Heart left ventricle (tissue), 16 donors: ENCODE data around the gene GRM7. TPM values are rescaled to one million over a fixed set of nuclear protein-coding genes. Genes with fewer than 3 reads are reported as not detected.

Experiments used
- ATAC-seq, 4 donors: fragments of 200-7000 bp; cut with Tn5 transposase; one replicate each; pipeline ENCODE4 v1.9.1; 2020 to 2022; ENCODE audit warnings: moderate library complexity in 4 of 4, mild to moderate bottlenecking in 3 of 4, moderate number of reproducible peaks in 1 of 4
- DNase-seq, 5 donors: peaks; one replicate each; pipeline ENCODE4 v3.0.0-alpha.2; 2020
- H3K27ac ChIP-seq, 12 donors: fragments of 200-600 bp; sonication (generic) in 4 of 12; one replicate each; pipeline versions ENCODE4 v1.5.0 to v1.8.0; 2016 to 2022; ENCODE audit warnings: mild to moderate bottlenecking in 2 of 12
- H3K27me3 ChIP-seq, 9 donors: fragments of 200-600 bp; sonication (generic) in 2 of 9; one replicate each; pipeline versions ENCODE4 v1.5.1 to v1.8.0; 2016 to 2022; ENCODE audit warnings: mild to moderate bottlenecking in 3 of 9
- H3K36me3 ChIP-seq, 9 donors: fragments of 200-600 bp; sonication (generic) in 2 of 9; one replicate each; pipeline versions ENCODE4 v1.5.0 to v1.8.0; 2018 to 2022; ENCODE audit warnings: mild to moderate bottlenecking in 2 of 9
- H3K4me1 ChIP-seq, 12 donors: fragments of 200-600 bp; sonication (generic) in 4 of 12; one replicate each; pipeline versions ENCODE4 v1.5.0 to v1.8.0; 2016 to 2022; ENCODE audit warnings: mild to moderate bottlenecking in 3 of 12
- H3K4me3 ChIP-seq, 12 donors: fragments of 200-600 bp; sonication (generic) in 4 of 12; one replicate each; pipeline versions ENCODE4 v1.5.0 to v1.8.0; 2017 to 2022; ENCODE audit warnings: mild to moderate bottlenecking in 9 of 12, moderate library complexity in 4 of 12
- H3K9me3 ChIP-seq, 12 donors: fragments of 200-600 bp; sonication (generic) in 4 of 12; one replicate each; pipeline versions ENCODE4 v1.5.0 to v1.8.0; 2016 to 2022; ENCODE audit warnings: mild to moderate bottlenecking in 1 of 12
- CTCF ChIP-seq, 12 donors: fragments of 200-600 bp; sonication (generic) in 4 of 12; IDR thresholded peaks; one replicate each; pipeline versions ENCODE4 v1.5.0 to v1.8.0; 2018 to 2022; ENCODE audit warnings: antibody characterized with exemption in 12 of 12, mild to moderate bottlenecking in 5 of 12
- POLR2A ChIP-seq, 2 donors: fragments of 450-650 bp; IDR thresholded peaks; one replicate each; pipeline ENCODE4 v1.6.1; 2017; ENCODE audit warnings: antibody characterized with exemption in 2 of 2, mild to moderate bottlenecking in 2 of 2, moderate library complexity in 2 of 2
- WGBS, 4 donors: extraction: QIAGEN DNeasy Blood & Tissue Kit in 2 of 4; methylation state at CpG; one replicate each; pipeline versions ENCODE4 v1.1.5 to v1.1.7; 2013 to 2018; 5-methylcytosine and 5-hydroxymethylcytosine counted together
- intact Hi-C, 10 donors: fragments of 100-400 bp; cut with DNase I; formaldehyde crosslinking; loops; one replicate each; pipeline versions ENCODE4 v1.11.1 to v1.14.2; 2022
- polyA plus RNA-seq, 2 donors: library from polyadenylated mRNA; stranded (reverse); fragments of 200-250 nt; gene quantifications; one replicate each; pipeline ENCODE4 v1.2.3, GENCODE V29; 2013
- total RNA-seq, 9 donors: library from RNA; depleted of rRNA in 2 of 9; stranded (reverse); fragments of >200 nt in 2 of 9; fragmentation: NEBNext Ultra II Directional in 3 of 9; extraction: Animal tissue kit (Norgen Biotek cat#: 25700) in 3 of 9; gene quantifications; one replicate each; pipeline versions ENCODE4 v1.1.0 to v1.2.4, GENCODE V29; 2016 to 2023
- donor health status: ischemic (EF 13 %, LVEDD 7.1; RV severe dilation, severe dysfunction).
- donor health status: healthy with polysubstance abuse.
- donor health status: DM: no; HTN: yes; CAD: no.
- donor health status: DM: no; HTN: no; CAD: no.
- donor health status: ischemic (EF 25% LVEDD 6.9; RV normal size, moderate dysfunction).
- donor health status: ischemic (EF 25% LVEDD 5.7; RV mildly dilated, moderate dysfunction).
- donor health status: healthy.
- donor health status: DM: yes; HTN: yes; CAD: no.
- donor health status: ischemic (EF 35%, LVEDD 5.7; RV mildly dilated, moderate dysfunction).
- donor health status: nonischemic (EF 11% LVEDD 7.7; RV severe dilation, severe dysfunction).
- donor health status: DM: yes; HTN: yes; CAD: no.
- donor health status: PGD.
- donor health status: ischemic (EF 29% LVEDD 5.4; RV normal size, mild dysfunction).
- donor health status: nonischemic (EF 23%, LVEDD 6.1; RV moderate dilation, normal function).

The GRM7 gene
- total and polyA plus RNA-seq, 11 donors: not detected

GRCh38 chr3:7171493-7171892 lies 310.6 kb downstream of the GRM7 start:
- no peaks in the 10 kb centered on the region for H3K36me3 ChIP-seq
- H3K9me3 ChIP-seq: peaks cover 0 to 4% (median 0%) of the 10 kb centered on the region in 12 donors
- WGBS, 4 donors: 77 to 81% (median 80%) methylated on average over 4 of the region's 4 CpGs
- intact Hi-C loops: no loop called here
- ATAC-seq (no peak), DNase-seq (no peak)
- peaks cover 0 to 4% (median 0%) of the 10 kb centered on the region in 12 donors for H3K4me1 ChIP-seq
- TF ChIP-seq CTCF (IDR thresholded peaks at IDR 0.05) (no peak), POLR2A (IDR thresholded peaks at IDR 0.05) (no peak)
- H3K4me3 ChIP-seq: no peak overlapping the region
- H3K27ac ChIP-seq: no peak overlapping the region
- H3K27me3 ChIP-seq: no peaks in the 10 kb centered on the region

- TF ChIP-seq CTCF (IDR thresholded peaks at IDR 0.05) (no peak), POLR2A (IDR thresholded peaks at IDR 0.05) (no peak)
- no peak for DNase-seq
- intact Hi-C loops: no loop called here
- H3K27me3 ChIP-seq: no peaks in the 10 kb centered on the region
- H3K9me3 ChIP-seq: peaks cover 0 to 2% (median 0%) of the 10 kb centered on the region in 12 donors
- no peaks in the 10 kb centered on the region for H3K36me3 ChIP-seq
- H3K27ac ChIP-seq: no peak overlapping the region
- no peak overlapping the region for H3K4me3 ChIP-seq
- H3K4me1 ChIP-seq: no peaks in the 10 kb centered on the region
- ATAC-seq: no peak
- 68 to 94% (median 76%) methylated on average over 4 of the region's 4 CpGs for WGBS, 4 donors
Observed at GRCh38 chr3:7172996-7173395, 312.1 kb downstream of the GRM7 start.

GRCh38 chr3:7188551-7188950 lies 327.6 kb downstream of the GRM7 start:
- intact Hi-C loops: no loop called here
- H3K36me3 ChIP-seq: no peaks in the 10 kb centered on the region
- no peaks in the 10 kb centered on the region for H3K4me1 ChIP-seq
- no peak for DNase-seq
- H3K4me3 ChIP-seq: no peak overlapping the region
- TF ChIP-seq POLR2A (IDR thresholded peaks at IDR 0.05) (no peak), CTCF (IDR thresholded peaks at IDR 0.05) (no peak)
- no peaks in the 10 kb centered on the region for H3K27me3 ChIP-seq
- WGBS, 4 donors: 78 to 90% (median 86%) methylated on average over 1 of the region's 1 CpG
- no peak overlapping the region for H3K27ac ChIP-seq
- no peak for ATAC-seq
- no peaks in the 10 kb centered on the region for H3K9me3 ChIP-seq

- DNase-seq (no peak), ATAC-seq (no peak)
- H3K27ac ChIP-seq: no peak overlapping the region
- intact Hi-C loops: no loop called here
- TF ChIP-seq CTCF (IDR thresholded peaks at IDR 0.05) (no peak), POLR2A (IDR thresholded peaks at IDR 0.05) (no peak)
- no peaks in the 10 kb centered on the region for H3K9me3 ChIP-seq
- H3K27me3 ChIP-seq: no peaks in the 10 kb centered on the region
- H3K36me3 ChIP-seq: no peaks in the 10 kb centered on the region
- WGBS, 4 donors: 77 to 88% (median 81%) methylated on average over 4 of the region's 4 CpGs
- H3K4me3 ChIP-seq: no peak overlapping the region
- H3K4me1 ChIP-seq: no peaks in the 10 kb centered on the region
Observed at GRCh38 chr3:7190095-7190494, 329.2 kb downstream of the GRM7 start.
